Measurements from ENCODE around the gene NOL4.

- TF ChIP-seq BCL11A (IDR thresholded peaks at IDR 0.05; ENCODE audit: low read depth, low read length) (no peak), ZBTB33 (IDR thresholded peaks at IDR 0.05) (no peak)
- TF ChIP-seq, protein P1, sequence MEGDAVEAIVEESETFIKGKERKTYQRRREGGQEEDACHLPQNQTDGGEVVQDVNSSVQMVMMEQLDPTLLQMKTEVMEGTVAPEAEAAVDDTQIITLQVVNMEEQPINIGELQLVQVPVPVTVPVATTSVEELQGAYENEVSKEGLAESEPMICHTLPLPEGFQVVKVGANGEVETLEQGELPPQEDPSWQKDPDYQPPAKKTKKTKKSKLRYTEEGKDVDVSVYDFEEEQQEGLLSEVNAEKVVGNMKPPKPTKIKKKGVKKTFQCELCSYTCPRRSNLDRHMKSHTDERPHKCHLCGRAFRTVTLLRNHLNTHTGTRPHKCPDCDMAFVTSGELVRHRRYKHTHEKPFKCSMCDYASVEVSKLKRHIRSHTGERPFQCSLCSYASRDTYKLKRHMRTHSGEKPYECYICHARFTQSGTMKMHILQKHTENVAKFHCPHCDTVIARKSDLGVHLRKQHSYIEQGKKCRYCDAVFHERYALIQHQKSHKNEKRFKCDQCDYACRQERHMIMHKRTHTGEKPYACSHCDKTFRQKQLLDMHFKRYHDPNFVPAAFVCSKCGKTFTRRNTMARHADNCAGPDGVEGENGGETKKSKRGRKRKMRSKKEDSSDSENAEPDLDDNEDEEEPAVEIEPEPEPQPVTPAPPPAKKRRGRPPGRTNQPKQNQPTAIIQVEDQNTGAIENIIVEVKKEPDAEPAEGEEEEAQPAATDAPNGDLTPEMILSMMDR (IDR thresholded peaks at IDR 0.05 in 2 of 3, conservative IDR thresholded peaks at IDR 0.05 in 1 of 3; ENCODE audit: control insufficient read depth in 2 of 3, extremely low read depth in 1 of 3, insufficient read depth in 1 of 3, low read depth in 3 of 3, low read length in 3 of 3) = no peak
These were observed 2.8 kb downstream of the NOL4 start for GRCh38 chr18:34221971-34222306.
